Astrocyte (in vitro differentiated cells and primary cell): ENCODE data around the gene MTMR8.

Source experiments
- CTCF ChIP-seq: IDR thresholded peaks from 2 replicates; pipeline ENCODE4 v1.5.1; 2011; ENCODE audit warnings: low read depth, mild to moderate bottlenecking, inconsistent platforms, low read length, moderate library complexity; ENCODE audit not compliant: insufficient read depth
- EZH2 ChIP-seq: IDR thresholded peaks from 2 replicates; pipeline ENCODE4 v1.6.1; 2012; ENCODE audit warnings: mild to moderate bottlenecking, low read length, inconsistent platforms; ENCODE audit not compliant: insufficient read depth

GRCh38 chrX:64338296-64338695 lies 57.0 kb downstream of the MTMR8 start:
- TF ChIP-seq CTCF (no peak), EZH2 (no peak)
